Stomach (tissue), 9 donors: ENCODE measurements around the gene VWA2. TPM values are rescaled to one million over a fixed set of nuclear protein-coding genes. Genes with fewer than 3 reads are reported as not detected.

ENCODE experiments used
- DNase-seq, 2 donors: peaks; one replicate each; pipeline versions ENCODE4 v3.0.0 to v3.0.0-alpha.2; 2013 to 2019
- H3K27ac ChIP-seq, 5 donors: fragments of 200-600 bp in 4 of 5; sonication (generic) in 4 of 5; one replicate each; pipeline ENCODE4 v1.5.1; 2013 to 2019; ENCODE audit warnings: mild to moderate bottlenecking in 1 of 5, moderate library complexity in 1 of 5
- H3K27me3 ChIP-seq, 3 donors: fragments of 200-600 bp; sonication (generic); one replicate each; pipeline ENCODE4 v1.5.1; 2017 to 2019; ENCODE audit warnings: mixed run types in 1 of 3
- H3K36me3 ChIP-seq, 4 donors: fragments of 200-600 bp; sonication (generic); 1 replicate in 3 of 4; 2 replicates in 1 of 4; pipeline ENCODE4 v1.5.1; 2016 to 2019
- H3K4me1 ChIP-seq, 4 donors: fragments of 200-600 bp; sonication (generic); one replicate each; pipeline ENCODE4 v1.5.1; 2016 to 2019
- H3K4me3 ChIP-seq, 4 donors: fragments of 200-600 bp; sonication (generic) in 3 of 4; one replicate each; pipeline ENCODE4 v1.5.1; 2016 to 2019; ENCODE audit warnings: mild to moderate bottlenecking in 1 of 4
- H3K9me3 ChIP-seq, 4 donors: fragments of 200-600 bp; sonication (generic); one replicate each; pipeline ENCODE4 v1.5.1; 2016 to 2019
- EP300 ChIP-seq: sonication (generic); formaldehyde crosslinking; IDR thresholded peaks from one replicate; pipeline ENCODE4 v1.6.1; 2017; ENCODE audit warnings: antibody characterized with exemption
- POLR2A ChIP-seq, 4 donors: fragments of 450-650 bp; IDR thresholded peaks; one replicate each; pipeline ENCODE4 v1.6.1; 2016; ENCODE audit warnings: antibody characterized with exemption in 4 of 4, control low read depth in 2 of 4, mild to moderate bottlenecking in 1 of 4, moderate library complexity in 1 of 4
- POLR2AphosphoS5 ChIP-seq, 3 donors: sonication (generic); formaldehyde crosslinking; IDR thresholded peaks; one replicate each; pipeline ENCODE4 v1.6.1; 2016; ENCODE audit warnings: antibody characterized with exemption in 3 of 3
- WGBS, 5 donors: extraction: QIAGEN DNeasy Blood & Tissue Kit in 3 of 5; methylation state at CpG; one replicate each; pipeline versions ENCODE4 v1.1.5 to v1.1.7; 2013 to 2018; 5-methylcytosine and 5-hydroxymethylcytosine counted together
- intact Hi-C: fragments of 100-400 bp; cut with DNase I; formaldehyde crosslinking; loops from one replicate; pipeline ENCODE4 v1.15.1; 2023; ENCODE audit warnings: low total_unique reads
- polyA plus RNA-seq, 3 donors: library from polyadenylated mRNA; stranded (reverse); fragments of 200-250 nt; gene quantifications; one replicate each; pipeline ENCODE4 v1.2.3, GENCODE V29; 2013
- total RNA-seq, 5 donors: library from RNA; depleted of rRNA; stranded (reverse); fragments of >200 nt; gene quantifications; one replicate each; pipeline versions ENCODE4 v1.1.0 to v1.2.3, GENCODE V29; 2014 to 2016
- TF ChIP-seq, protein P1 (sequence below), 7 experiments: fragments of 450-650 bp in 4 of 7; fragments of 200-600 bp in 3 of 7; sonication (generic) in 3 of 7; IDR thresholded peaks; one replicate each; pipeline ENCODE4 v1.5.1; 2016 to 2019; ENCODE audit warnings: antibody characterized with exemption in 7 of 7, control low read depth in 2 of 7, mild to moderate bottlenecking in 1 of 7
- donor health status: healthy with polysubstance abuse.
- donor health status: Bipolar disorder and iron deficiency.
- donor health status: healthy.

Gene VWA2
- total and polyA plus RNA-seq, 8 donors = 0.46 to 20.7 (median 5.8) TPM

- TF ChIP-seq, protein P1, sequence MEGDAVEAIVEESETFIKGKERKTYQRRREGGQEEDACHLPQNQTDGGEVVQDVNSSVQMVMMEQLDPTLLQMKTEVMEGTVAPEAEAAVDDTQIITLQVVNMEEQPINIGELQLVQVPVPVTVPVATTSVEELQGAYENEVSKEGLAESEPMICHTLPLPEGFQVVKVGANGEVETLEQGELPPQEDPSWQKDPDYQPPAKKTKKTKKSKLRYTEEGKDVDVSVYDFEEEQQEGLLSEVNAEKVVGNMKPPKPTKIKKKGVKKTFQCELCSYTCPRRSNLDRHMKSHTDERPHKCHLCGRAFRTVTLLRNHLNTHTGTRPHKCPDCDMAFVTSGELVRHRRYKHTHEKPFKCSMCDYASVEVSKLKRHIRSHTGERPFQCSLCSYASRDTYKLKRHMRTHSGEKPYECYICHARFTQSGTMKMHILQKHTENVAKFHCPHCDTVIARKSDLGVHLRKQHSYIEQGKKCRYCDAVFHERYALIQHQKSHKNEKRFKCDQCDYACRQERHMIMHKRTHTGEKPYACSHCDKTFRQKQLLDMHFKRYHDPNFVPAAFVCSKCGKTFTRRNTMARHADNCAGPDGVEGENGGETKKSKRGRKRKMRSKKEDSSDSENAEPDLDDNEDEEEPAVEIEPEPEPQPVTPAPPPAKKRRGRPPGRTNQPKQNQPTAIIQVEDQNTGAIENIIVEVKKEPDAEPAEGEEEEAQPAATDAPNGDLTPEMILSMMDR (IDR thresholded peaks at IDR 0.05) = no peak
- TF ChIP-seq EP300 (no peak), POLR2AphosphoS5 (IDR thresholded peaks at IDR 0.05) (no peak), POLR2A (IDR thresholded peaks at IDR 0.05) (no peak)
- intact Hi-C loops = no loop called here
- H3K9me3 ChIP-seq = no peaks in the 10 kb centered on the region
- peak overlapping the region in 3 of 5 donors; percentile 4 to 44 (median 34) for H3K27ac ChIP-seq
- H3K4me1 ChIP-seq = peaks cover 20 to 36% (median 24%) of the 10 kb centered on the region in 4 donors
- H3K36me3 ChIP-seq = no peaks in the 10 kb centered on the region
- peak; percentile 58 to 75 for DNase-seq
- H3K4me3 ChIP-seq = no peak overlapping the region
- WGBS, 5 donors = 43 to 63% (median 56%) methylated on average over 3 of the region's 3 CpGs
- no peaks in the 10 kb centered on the region for H3K27me3 ChIP-seq
Measured at GRCh38 chr10:114271075-114271778, 32.2 kb downstream of the VWA2 start.

DNA sequence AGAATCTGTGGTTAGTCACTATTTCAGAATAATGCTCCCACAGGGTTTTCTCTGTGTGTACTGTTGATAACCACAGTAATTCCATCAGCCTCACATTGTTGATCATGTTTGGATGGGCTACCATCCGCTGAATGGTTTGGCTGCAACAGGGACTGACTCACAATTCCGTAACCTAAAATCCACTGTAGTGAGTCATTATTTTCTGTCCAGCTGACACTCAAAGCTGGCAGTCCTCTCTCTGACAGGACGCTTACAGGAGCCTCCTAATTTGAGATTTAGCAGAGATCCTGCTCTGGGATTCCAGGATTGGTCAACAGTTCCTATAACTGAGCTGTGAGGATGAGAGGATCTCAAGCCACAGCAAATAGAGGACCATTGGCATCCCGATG, 32.7 kb downstream of the VWA2 start:
- Histone ChIP-seq H3K9me3 (no peaks in the 10 kb centered on the region), H3K4me3 (no peak overlapping the region), H3K36me3 (no peaks in the 10 kb centered on the region), H3K27ac (peak overlapping the region in 1 of 5 donors; percentile 38), H3K4me1 (peaks cover 17 to 32% (median 20%) of the 10 kb centered on the region in 4 donors), H3K27me3 (no peaks in the 10 kb centered on the region)
- peak in 2 of 3 donors; percentile 21 to 70 for TF ChIP-seq POLR2AphosphoS5 (IDR thresholded peaks at IDR 0.05)
- no peak for TF ChIP-seq EP300
- intact Hi-C loops = no loop called here
- WGBS, 5 donors = 42 to 81% (median 68%) methylated on average over 4 of the region's 4 CpGs
- DNase-seq = peak in 1 of 2 donors; percentile 25

DNA sequence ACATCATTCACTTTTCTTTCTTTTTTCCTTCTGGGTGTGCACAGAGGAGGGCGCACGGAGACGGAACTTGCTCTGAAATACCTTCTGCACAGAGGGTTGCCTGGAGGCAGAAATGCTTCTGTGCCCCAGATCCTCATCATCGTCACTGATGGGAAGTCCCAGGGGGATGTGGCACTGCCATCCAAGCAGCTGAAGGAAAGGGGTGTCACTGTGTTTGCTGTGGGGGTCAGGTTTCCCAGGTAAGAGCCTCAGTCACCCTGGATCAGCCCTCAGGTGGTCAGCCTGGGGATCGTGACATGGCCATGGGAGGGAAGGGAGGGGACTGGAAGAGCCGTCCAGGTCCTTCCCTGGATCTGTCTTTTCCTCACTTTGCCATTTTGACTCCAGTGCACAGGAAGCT, 33.6 kb downstream of the VWA2 start:
- no peak for DNase-seq
- Histone ChIP-seq H3K9me3 (no peaks in the 10 kb centered on the region), H3K36me3 (no peaks in the 10 kb centered on the region), H3K4me3 (no peak overlapping the region), H3K4me1 (peaks cover 8 to 25% (median 11%) of the 10 kb centered on the region in 4 donors), H3K27ac (no peak overlapping the region), H3K27me3 (no peaks in the 10 kb centered on the region)
- intact Hi-C loops = no loop called here
- TF ChIP-seq POLR2A (IDR thresholded peaks at IDR 0.05) = no peak
- no peak for TF ChIP-seq POLR2AphosphoS5 (IDR thresholded peaks at IDR 0.05)
- TF ChIP-seq, protein P1 (IDR thresholded peaks at IDR 0.05) = no peak
- no peak for TF ChIP-seq EP300
- 86 to 95% (median 93%) methylated on average over 6 of the region's 6 CpGs for WGBS, 5 donors

DNA sequence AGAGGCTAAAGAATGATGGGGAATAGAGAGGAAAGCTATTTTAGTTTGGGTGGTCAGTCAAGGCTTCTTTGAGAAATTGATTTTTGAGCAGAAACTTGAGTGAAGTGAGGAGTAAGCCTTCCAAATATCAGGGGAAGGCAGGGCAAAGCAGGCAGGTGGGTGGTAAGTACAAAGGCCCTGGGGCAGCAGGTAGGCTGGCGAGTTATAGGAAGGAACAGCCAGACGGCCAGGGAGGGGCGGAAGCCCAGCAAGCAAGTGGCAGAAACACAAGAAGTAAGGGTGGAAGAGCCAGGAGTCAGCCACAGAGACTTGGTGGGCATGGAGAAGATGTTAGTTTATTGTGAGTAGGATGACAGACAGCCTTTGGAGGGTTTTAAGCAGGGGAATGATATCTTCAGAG, 34.9 kb downstream of the VWA2 start:
- H3K4me3 ChIP-seq = no peak overlapping the region
- no peak overlapping the region for H3K27ac ChIP-seq
- no peak for DNase-seq
- intact Hi-C loops = no loop called here
- H3K36me3 ChIP-seq = no peaks in the 10 kb centered on the region
- H3K4me1 ChIP-seq = peaks cover 7 to 25% (median 10%) of the 10 kb centered on the region in 4 donors
- TF ChIP-seq EP300 = no peak
- no peak for TF ChIP-seq POLR2AphosphoS5 (IDR thresholded peaks at IDR 0.05)
- no peak for TF ChIP-seq POLR2A (IDR thresholded peaks at IDR 0.05)
- TF ChIP-seq, protein P1 (IDR thresholded peaks at IDR 0.05) = no peak
- 78 to 97% (median 91%) methylated on average over 3 of the region's 3 CpGs for WGBS, 5 donors
- no peaks in the 10 kb centered on the region for H3K9me3 ChIP-seq
- peaks cover 0 to 6% (median 0%) of the 10 kb centered on the region in 3 donors for H3K27me3 ChIP-seq
